Gastroesophageal sphincter (tissue), 3 donors: Measurements from ENCODE around the gene GDA.
A peak's percentile ranks its signal among the peaks of the same experiment; 100 is the strongest.

Experiments used
- EP300 ChIP-seq: sonication (generic); formaldehyde crosslinking; IDR thresholded peaks from one replicate; pipeline ENCODE4 v1.6.1; 2017; ENCODE audit warnings: antibody characterized with exemption, mild to moderate bottlenecking
- POLR2AphosphoS5 ChIP-seq: sonication (generic); formaldehyde crosslinking; IDR thresholded peaks from one replicate; pipeline ENCODE4 v1.6.1; 2017; ENCODE audit warnings: antibody characterized with exemption
- TF ChIP-seq, protein P1 (sequence below), 4 experiments: fragments of 200-600 bp in 2 of 4; fragments of 450-650 bp in 2 of 4; sonication (generic) in 1 of 4; IDR thresholded peaks; one replicate each; pipeline ENCODE4 v1.5.1; 2017 to 2019; ENCODE audit warnings: antibody characterized with exemption in 4 of 4, mild to moderate bottlenecking in 2 of 4, moderate library complexity in 2 of 4

DNA sequence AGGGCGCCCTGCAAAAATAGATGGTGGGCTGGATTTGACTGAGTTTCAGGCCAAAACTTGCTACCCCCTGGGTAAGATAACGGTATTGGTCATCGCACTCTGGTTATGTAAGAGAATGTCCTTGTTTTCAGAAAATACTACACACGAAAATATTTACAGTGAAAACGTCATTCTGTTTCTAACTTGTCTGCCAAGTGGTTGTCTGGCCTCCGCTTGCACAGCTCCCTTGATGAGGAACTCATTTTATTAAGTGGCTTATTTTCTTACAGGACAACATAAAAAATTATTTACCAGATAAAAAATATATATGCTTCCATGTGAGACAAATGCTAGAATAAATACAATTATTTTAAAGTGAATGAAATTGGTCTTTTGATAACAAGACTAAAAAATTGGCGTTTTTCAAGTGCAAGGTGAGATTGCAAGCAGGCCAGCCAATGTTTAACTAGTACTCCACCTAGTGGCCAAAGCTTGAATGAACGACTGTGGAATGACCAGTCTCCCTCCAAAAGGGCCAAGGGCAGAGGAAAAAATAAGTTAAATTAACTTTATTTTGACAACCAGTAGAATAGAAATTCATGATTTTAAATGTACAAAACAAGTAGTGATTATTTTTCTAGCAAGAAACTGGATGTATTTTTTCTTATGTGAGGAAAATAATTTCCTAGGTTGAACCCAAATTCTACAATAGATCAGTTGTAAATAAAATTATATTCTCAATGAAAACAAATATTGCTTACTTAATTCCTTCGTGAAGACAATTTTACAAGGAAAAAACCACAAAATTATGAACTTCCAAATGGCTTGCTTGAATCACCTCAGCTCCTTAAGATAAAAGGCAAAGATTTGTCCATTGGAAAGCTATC lies 122.6 kb downstream of the GDA start:
- TF ChIP-seq POLR2AphosphoS5 (no peak), EP300 (no peak)
- TF ChIP-seq, protein P1, sequence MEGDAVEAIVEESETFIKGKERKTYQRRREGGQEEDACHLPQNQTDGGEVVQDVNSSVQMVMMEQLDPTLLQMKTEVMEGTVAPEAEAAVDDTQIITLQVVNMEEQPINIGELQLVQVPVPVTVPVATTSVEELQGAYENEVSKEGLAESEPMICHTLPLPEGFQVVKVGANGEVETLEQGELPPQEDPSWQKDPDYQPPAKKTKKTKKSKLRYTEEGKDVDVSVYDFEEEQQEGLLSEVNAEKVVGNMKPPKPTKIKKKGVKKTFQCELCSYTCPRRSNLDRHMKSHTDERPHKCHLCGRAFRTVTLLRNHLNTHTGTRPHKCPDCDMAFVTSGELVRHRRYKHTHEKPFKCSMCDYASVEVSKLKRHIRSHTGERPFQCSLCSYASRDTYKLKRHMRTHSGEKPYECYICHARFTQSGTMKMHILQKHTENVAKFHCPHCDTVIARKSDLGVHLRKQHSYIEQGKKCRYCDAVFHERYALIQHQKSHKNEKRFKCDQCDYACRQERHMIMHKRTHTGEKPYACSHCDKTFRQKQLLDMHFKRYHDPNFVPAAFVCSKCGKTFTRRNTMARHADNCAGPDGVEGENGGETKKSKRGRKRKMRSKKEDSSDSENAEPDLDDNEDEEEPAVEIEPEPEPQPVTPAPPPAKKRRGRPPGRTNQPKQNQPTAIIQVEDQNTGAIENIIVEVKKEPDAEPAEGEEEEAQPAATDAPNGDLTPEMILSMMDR (IDR thresholded peaks at IDR 0.05) = peak; percentile 70 to 89 (median 82)
